K562 (cell line): ENCODE measurements around the gene NR4A2. TPM values are rescaled to one million over a fixed set of nuclear protein-coding genes. Genes with fewer than 3 reads are reported as not detected.

Experiments used
- ATF1 ChIP-seq, 2 experiments: fragments of 450-650 bp in 1 of 2; IDR thresholded peaks; 2 replicates each; pipeline ENCODE4 v1.6.1; 2016; ENCODE audit warnings: missing compliant biosample characterization in 1 of 2, missing genetic modification characterization in 1 of 2
- GTF2B ChIP-seq: IDR thresholded peaks from 2 replicates; pipeline ENCODE4 v1.6.1; 2011; ENCODE audit not compliant: insufficient read length; ENCODE audit errors: extremely low read depth
- HDGF ChIP-seq: fragments of 450-650 bp; IDR thresholded peaks from 2 replicates; pipeline ENCODE4 v1.6.1; 2016
- HMGXB4 ChIP-seq: sonication (generic); formaldehyde crosslinking; IDR thresholded peaks from 2 replicates; pipeline ENCODE4 v1.8.1; 2023; ENCODE audit warnings: mild to moderate bottlenecking, missing genetic modification reagents
- PRMT5 ChIP-seq: sonication (generic); formaldehyde crosslinking; IDR thresholded peaks from 2 replicates; pipeline ENCODE4 v1.5.0; 2020; ENCODE audit warnings: missing genetic modification reagents
- PTTG1 ChIP-seq: fragments of 450-650 bp; IDR thresholded peaks from 2 replicates; pipeline ENCODE4 v1.6.1; 2016; ENCODE audit warnings: low read depth, mild to moderate bottlenecking, missing genetic modification characterization, missing compliant biosample characterization
- RAD51 ChIP-seq: fragments of 450-650 bp; IDR thresholded peaks from 2 replicates; pipeline ENCODE4 v1.7.1; 2016; ENCODE audit warnings: low read depth, mild to moderate bottlenecking, borderline replicate concordance
- RREB1 ChIP-seq: fragments of 250-450 bp; sonication (Bioruptor Pico); IDR thresholded peaks from 2 replicates; pipeline ENCODE4 v1.4.0; 2020
- TAF15 ChIP-seq: fragments of 200-400 bp; formaldehyde crosslinking; IDR thresholded peaks from 2 replicates; pipeline ENCODE4 v1.6.1; 2017; ENCODE audit warnings: mild to moderate bottlenecking, low read depth, low read length, moderate library complexity
- ZBTB33 ChIP-seq: sonication (generic); formaldehyde crosslinking; IDR thresholded peaks from 2 replicates; pipeline ENCODE4 v1.8.1; 2023; ENCODE audit warnings: mild to moderate bottlenecking, missing genetic modification reagents
- ZBTB5 ChIP-seq: fragments of 450-650 bp; IDR thresholded peaks from 2 replicates; pipeline ENCODE4 v1.6.1; 2017; ENCODE audit warnings: antibody characterized with exemption
- ZNF77 ChIP-seq: fragments of 250-450 bp; sonication (Bioruptor Pico); IDR thresholded peaks from 2 replicates; pipeline ENCODE4 v1.5.0; 2020
- polyA plus RNA-seq, 8 experiments: library from polyadenylated mRNA; depleted of rRNA in 4 of 8; stranded (reverse) in 5 of 8; unstranded in 3 of 8; fragments of >200 nt; fragmentation: Nextera tagmentation in 2 of 8; fragmentation: Illumina TruSeq in 1 of 8; extraction: Ambion mirVana in 2 of 8; extraction: Trizol in 1 of 8; gene quantifications; 2 replicates each; pipeline versions ENCODE4 v1.2.1 to v1.2.3, GENCODE V29; 2011 to 2014; ENCODE audit warnings: inconsistent platforms in 1 of 8, missing spikeins in 1 of 8
- total RNA-seq, 7 experiments: library from RNA; depleted of rRNA in 6 of 7; stranded (reverse); fragments of >200 nt in 6 of 7; fragmentation: Illumina TruSeq in 2 of 7; extraction: Trizol in 2 of 7; gene quantifications; 2 replicates each; pipeline versions ENCODE4 v1.2.1 to v1.2.3, GENCODE V29; 2011 to 2021; ENCODE audit warnings: low replicate concordance in 1 of 7

The NR4A2 gene
- total and polyA plus RNA-seq, 9 of the 15 experiments (the other 6 are each of a cell fraction or from before 2014, with no cell fraction given) = 0.94 to 5.1 (median 1.3) TPM

- TF ChIP-seq HMGXB4 = peak; percentile 74
- no peak for TF ChIP-seq PRMT5 (CRISPR knock-in tag)
- TF ChIP-seq HDGF = no peak
- no peak for TF ChIP-seq ZBTB5
- no peak; the same call in 1 of the 2 replicates for TF ChIP-seq RAD51
- no peak for TF ChIP-seq TAF15
- TF ChIP-seq PTTG1 (tag) = no peak
- peak; percentile 64 for TF ChIP-seq GTF2B
- no peak for TF ChIP-seq ZNF77 (CRISPR knock-in tag)
- TF ChIP-seq ZBTB33 (CRISPR knock-in tag) = peak; percentile 32; the same call in 1 of the 2 replicates
- no peak for TF ChIP-seq RREB1 (CRISPR knock-in tag)
- no peak for TF ChIP-seq ATF1 (CRISPR knock-in tag; IDR thresholded peaks at IDR 0.05)
- peak; percentile 73 for TF ChIP-seq ATF1 (tag; IDR thresholded peaks at IDR 0.05)
These were observed 9.1 kb upstream of the NR4A2 start (continued) for GRCh38 chr2:156341452-156342253.
